ENCODE results near the gene CCDC30. TPM values are rescaled to one million over a fixed set of nuclear protein-coding genes. Genes with fewer than 3 reads are reported as not detected.

CCDC30 gene
- total and polyA plus RNA-seq, 10 of the 15 experiments (the other 5 are each of a cell fraction or from before 2014, with no cell fraction given), result 0.46 to 1.8 (median 1.0) TPM

- TF ChIP-seq E4F1 (IDR thresholded peaks at IDR 0.05; ENCODE audit: borderline replicate concordance, partially characterized antibody), result no peak
- TF ChIP-seq TARDBP (IDR thresholded peaks at IDR 0.05; ENCODE audit: borderline replicate concordance), result no peak
- TF ChIP-seq IKZF2 (IDR thresholded peaks at IDR 0.05), result no peak
- TF ChIP-seq HDAC6 (IDR thresholded peaks at IDR 0.05; ENCODE audit: unreplicated experiment), result no peak
- TF ChIP-seq BCL3 (IDR thresholded peaks at IDR 0.05; ENCODE audit: borderline replicate concordance, insufficient read depth, low read depth, low read length, poor library complexity, severe bottlenecking), result no peak
- TF ChIP-seq CEBPZ (IDR thresholded peaks at IDR 0.05; ENCODE audit: low read depth, low read length), result no peak
Measured at GRCh38 chr1:42524330-42524729, 61.2 kb downstream of the CCDC30 start (continued).

All from GM12878 (cell line).